ENCODE results near the gene TP73.
A peak's percentile ranks its signal among the peaks of the same experiment; 100 is the strongest.

The TP73 gene

GRCh38 chr1:3670823-3671265 lies 18.5 kb downstream of the TP73 start:
- H3K9me3 ChIP-seq: no peaks in the 10 kb centered on the region
- H3K27me3 ChIP-seq: peaks cover 0 to 65% of the 10 kb centered on the region in 2 donors
- intact Hi-C loops (cut with DNase I; ENCODE audit: low total_unique reads): no loop called here
- H3K36me3 ChIP-seq: no peaks in the 10 kb centered on the region
- H3K27ac ChIP-seq: no peak overlapping the region
- no peak overlapping the region for H3K4me3 ChIP-seq
- no peak for TF ChIP-seq CTCF (IDR thresholded peaks at IDR 0.05)
- peak in 1 of 2 donors; percentile 54 for DNase-seq
- H3K4me1 ChIP-seq: peaks cover 0 to 10% (median 0%) of the 10 kb centered on the region in 4 donors

- DNase-seq: peak in 1 of 2 donors; percentile 45
- no peak overlapping the region for H3K4me3 ChIP-seq
- TF ChIP-seq CTCF (IDR thresholded peaks at IDR 0.05): no peak
- intact Hi-C loops (cut with DNase I; ENCODE audit: low total_unique reads): no loop called here
- peaks cover 0 to 63% of the 10 kb centered on the region in 2 donors for H3K27me3 ChIP-seq
- H3K36me3 ChIP-seq: no peaks in the 10 kb centered on the region
- peaks cover 0 to 10% (median 0%) of the 10 kb centered on the region in 4 donors for H3K4me1 ChIP-seq
- H3K27ac ChIP-seq: no peak overlapping the region
- H3K9me3 ChIP-seq: no peaks in the 10 kb centered on the region
These were observed 19.3 kb downstream of the TP73 start for GRCh38 chr1:3671371-3672180.

- H3K36me3 ChIP-seq: no peaks in the 10 kb centered on the region
- H3K4me1 ChIP-seq: peaks cover 0 to 10% (median 0%) of the 10 kb centered on the region in 4 donors
- peaks cover 0 to 62% of the 10 kb centered on the region in 2 donors for H3K27me3 ChIP-seq
- no peak for DNase-seq
- no peak overlapping the region for H3K27ac ChIP-seq
- H3K4me3 ChIP-seq: no peak overlapping the region
- TF ChIP-seq CTCF (IDR thresholded peaks at IDR 0.05): no peak
- H3K9me3 ChIP-seq: no peaks in the 10 kb centered on the region
- intact Hi-C loops (cut with DNase I; ENCODE audit: low total_unique reads): no loop called here
These were observed 20.1 kb downstream of the TP73 start for GRCh38 chr1:3672231-3672970.

- intact Hi-C loops (cut with DNase I; ENCODE audit: low total_unique reads): no loop called here
- TF ChIP-seq CTCF (IDR thresholded peaks at IDR 0.05): no peak
- H3K27me3 ChIP-seq: peaks cover 0 to 62% of the 10 kb centered on the region in 2 donors
- H3K27ac ChIP-seq: no peak overlapping the region
- H3K4me3 ChIP-seq: no peak overlapping the region
- H3K36me3 ChIP-seq: no peaks in the 10 kb centered on the region
- no peak for DNase-seq
- no peaks in the 10 kb centered on the region for H3K9me3 ChIP-seq
- peaks cover 0 to 10% (median 0%) of the 10 kb centered on the region in 4 donors for H3K4me1 ChIP-seq
These were observed 20.6 kb downstream of the TP73 start for GRCh38 chr1:3672971-3673361.

GRCh38 chr1:3673381-3674099 lies 21.2 kb downstream of the TP73 start:
- Histone ChIP-seq H3K27ac (no peak overlapping the region), H3K27me3 (peaks cover 0 to 66% of the 10 kb centered on the region in 2 donors), H3K36me3 (no peaks in the 10 kb centered on the region), H3K4me3 (no peak overlapping the region), H3K4me1 (peaks cover 0 to 9% (median 0%) of the 10 kb centered on the region in 4 donors), H3K9me3 (no peaks in the 10 kb centered on the region)
- DNase-seq: no peak
- intact Hi-C loops (cut with DNase I; ENCODE audit: low total_unique reads): no loop called here
- no peak for TF ChIP-seq CTCF (IDR thresholded peaks at IDR 0.05)
